Measurements from ENCODE around the gene QRICH1. TPM values are rescaled to one million over a fixed set of nuclear protein-coding genes. Genes with fewer than 3 reads are reported as not detected.

The QRICH1 gene
- polyA plus RNA-seq, 1 of the 3 experiments (the other 2 are of a cell fraction), result 58.5 TPM

DNA sequence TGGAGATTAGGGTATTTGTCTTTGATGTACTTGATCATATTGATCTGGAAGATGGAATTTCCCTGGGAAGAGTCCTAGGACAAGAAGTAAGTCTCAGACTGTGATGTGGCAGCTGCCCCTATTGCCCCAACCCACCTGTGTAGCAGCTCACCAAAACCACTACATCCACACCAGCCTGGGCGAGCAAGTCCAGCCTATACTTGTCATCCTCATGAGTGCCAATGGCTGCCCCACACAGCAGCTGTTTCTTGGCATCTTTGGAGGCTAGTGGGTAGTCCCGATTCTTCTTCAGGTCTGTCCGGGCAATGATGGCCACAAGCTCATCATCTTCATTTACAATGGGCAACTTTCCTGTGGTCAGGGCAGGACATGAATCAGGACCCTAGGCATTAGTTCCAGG lies 67.3 kb downstream of the QRICH1 start (continued):
- TF ChIP-seq, protein P1, sequence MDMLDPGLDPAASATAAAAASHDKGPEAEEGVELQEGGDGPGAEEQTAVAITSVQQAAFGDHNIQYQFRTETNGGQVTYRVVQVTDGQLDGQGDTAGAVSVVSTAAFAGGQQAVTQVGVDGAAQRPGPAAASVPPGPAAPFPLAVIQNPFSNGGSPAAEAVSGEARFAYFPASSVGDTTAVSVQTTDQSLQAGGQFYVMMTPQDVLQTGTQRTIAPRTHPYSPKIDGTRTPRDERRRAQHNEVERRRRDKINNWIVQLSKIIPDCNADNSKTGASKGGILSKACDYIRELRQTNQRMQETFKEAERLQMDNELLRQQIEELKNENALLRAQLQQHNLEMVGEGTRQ (IDR thresholded peaks at IDR 0.05; ENCODE audit: borderline replicate concordance, low read depth, low read length), result no peak
- no peak for TF ChIP-seq NRF1 (IDR thresholded peaks at IDR 0.05; ENCODE audit: low read depth, low read length)
- TF ChIP-seq TCF12 (IDR thresholded peaks at IDR 0.05), result no peak
- TF ChIP-seq MXI1 (IDR thresholded peaks at IDR 0.05; ENCODE audit: low read depth, low read length), result no peak
- TF ChIP-seq EP300 (IDR thresholded peaks at IDR 0.05; ENCODE audit: borderline replicate concordance in 1 of 2, low read depth in 1 of 2, low read length in 1 of 2), result no peak
- no peak for TF ChIP-seq SIN3A (IDR thresholded peaks at IDR 0.05; ENCODE audit: borderline replicate concordance, low read depth, low read length)
- no peak for TF ChIP-seq FOXJ3 (CRISPR knock-in tag; IDR thresholded peaks at IDR 0.05)
- TF ChIP-seq RCOR1 (IDR thresholded peaks at IDR 0.05; ENCODE audit: low read length), result no peak
- no peak for TF ChIP-seq ELF1 (IDR thresholded peaks at IDR 0.05)
- TF ChIP-seq GABPA (IDR thresholded peaks at IDR 0.05; ENCODE audit: low read depth), result no peak
- TF ChIP-seq POLR2AphosphoS5 (IDR thresholded peaks at IDR 0.05; ENCODE audit: low read depth, low read length), result no peak
- no peak for TF ChIP-seq TAF1 (IDR thresholded peaks at IDR 0.05; ENCODE audit: borderline replicate concordance, low read depth, low read length)

DNA sequence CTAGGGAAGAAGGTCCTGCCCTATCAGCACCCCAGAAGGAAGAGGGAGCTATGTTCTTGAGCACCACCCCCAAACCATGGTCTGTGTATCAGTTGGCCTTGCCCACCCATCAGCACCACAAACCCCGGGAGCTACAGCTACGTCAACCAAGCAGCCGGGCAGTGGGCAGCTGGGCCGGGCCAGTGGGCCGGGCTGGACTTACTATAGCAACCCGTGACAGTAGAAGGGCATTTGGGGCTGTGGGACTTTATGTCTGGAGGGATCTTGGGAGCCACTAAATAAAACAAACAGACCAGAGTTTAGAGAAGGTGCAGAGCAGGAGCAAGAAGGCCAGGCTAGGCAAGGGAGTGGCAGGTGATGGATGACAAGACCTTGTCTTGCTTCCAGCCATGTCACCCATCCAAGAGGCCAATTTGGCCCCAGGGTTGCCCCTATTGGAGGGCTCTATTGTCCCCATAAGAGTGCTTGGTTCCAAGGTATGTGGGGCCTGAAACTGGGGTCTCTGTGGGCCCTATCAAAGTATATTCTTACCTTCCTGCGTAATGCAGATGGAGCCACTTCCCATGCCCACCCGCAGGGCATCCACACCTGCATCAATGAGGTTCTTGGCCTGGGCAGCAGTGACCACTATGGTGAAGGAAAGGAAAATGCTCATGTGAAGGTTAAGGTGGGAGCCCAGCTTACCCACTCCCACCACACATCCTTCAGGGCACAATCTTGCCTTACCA lies 67.9 kb downstream of the QRICH1 start:
- no peak for DNase-seq
- no peak for TF ChIP-seq EP300 (IDR thresholded peaks at IDR 0.05; ENCODE audit: borderline replicate concordance in 1 of 2, low read depth in 1 of 2, low read length in 1 of 2)
- no peak for TF ChIP-seq SMC3 (IDR thresholded peaks at IDR 0.05; ENCODE audit: low read depth, low read length)
- TF ChIP-seq RFX5 (IDR thresholded peaks at IDR 0.05; ENCODE audit: low read length), result no peak
- TF ChIP-seq, protein P1 (IDR thresholded peaks at IDR 0.05; ENCODE audit: borderline replicate concordance, low read depth, low read length), result no peak
- no peak; the same call in 1 of the 2 replicates for TF ChIP-seq POLR2AphosphoS5 (IDR thresholded peaks at IDR 0.05; ENCODE audit: low read depth, low read length)
- TF ChIP-seq, protein P2, sequence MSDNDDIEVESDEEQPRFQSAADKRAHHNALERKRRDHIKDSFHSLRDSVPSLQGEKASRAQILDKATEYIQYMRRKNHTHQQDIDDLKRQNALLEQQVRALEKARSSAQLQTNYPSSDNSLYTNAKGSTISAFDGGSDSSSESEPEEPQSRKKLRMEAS (IDR thresholded peaks at IDR 0.05; ENCODE audit: low read depth), result no peak
- no peak for TF ChIP-seq TAF1 (IDR thresholded peaks at IDR 0.05; ENCODE audit: borderline replicate concordance, low read depth, low read length)
- TF ChIP-seq, protein P3, sequence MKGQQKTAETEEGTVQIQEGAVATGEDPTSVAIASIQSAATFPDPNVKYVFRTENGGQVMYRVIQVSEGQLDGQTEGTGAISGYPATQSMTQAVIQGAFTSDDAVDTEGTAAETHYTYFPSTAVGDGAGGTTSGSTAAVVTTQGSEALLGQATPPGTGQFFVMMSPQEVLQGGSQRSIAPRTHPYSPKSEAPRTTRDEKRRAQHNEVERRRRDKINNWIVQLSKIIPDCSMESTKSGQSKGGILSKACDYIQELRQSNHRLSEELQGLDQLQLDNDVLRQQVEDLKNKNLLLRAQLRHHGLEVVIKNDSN (IDR thresholded peaks at IDR 0.05; ENCODE audit: borderline replicate concordance, low read depth), result no peak
- no peak for TF ChIP-seq NRF1 (IDR thresholded peaks at IDR 0.05; ENCODE audit: low read depth, low read length)
- TF ChIP-seq GABPA (IDR thresholded peaks at IDR 0.05; ENCODE audit: low read depth), result no peak
- TF ChIP-seq, protein P4, sequence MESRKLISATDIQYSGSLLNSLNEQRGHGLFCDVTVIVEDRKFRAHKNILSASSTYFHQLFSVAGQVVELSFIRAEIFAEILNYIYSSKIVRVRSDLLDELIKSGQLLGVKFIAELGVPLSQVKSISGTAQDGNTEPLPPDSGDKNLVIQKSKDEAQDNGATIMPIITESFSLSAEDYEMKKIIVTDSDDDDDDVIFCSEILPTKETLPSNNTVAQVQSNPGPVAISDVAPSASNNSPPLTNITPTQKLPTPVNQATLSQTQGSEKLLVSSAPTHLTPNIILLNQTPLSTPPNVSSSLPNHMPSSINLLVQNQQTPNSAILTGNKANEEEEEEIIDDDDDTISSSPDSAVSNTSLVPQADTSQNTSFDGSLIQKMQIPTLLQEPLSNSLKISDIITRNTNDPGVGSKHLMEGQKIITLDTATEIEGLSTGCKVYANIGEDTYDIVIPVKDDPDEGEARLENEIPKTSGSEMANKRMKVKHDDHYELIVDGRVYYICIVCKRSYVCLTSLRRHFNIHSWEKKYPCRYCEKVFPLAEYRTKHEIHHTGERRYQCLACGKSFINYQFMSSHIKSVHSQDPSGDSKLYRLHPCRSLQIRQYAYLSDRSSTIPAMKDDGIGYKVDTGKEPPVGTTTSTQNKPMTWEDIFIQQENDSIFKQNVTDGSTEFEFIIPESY (IDR thresholded peaks at IDR 0.05; ENCODE audit: borderline replicate concordance, low read depth), result no peak
- TF ChIP-seq GATA2 (CRISPR knock-in tag; IDR thresholded peaks at IDR 0.05), result no peak
- TF ChIP-seq, protein P5, sequence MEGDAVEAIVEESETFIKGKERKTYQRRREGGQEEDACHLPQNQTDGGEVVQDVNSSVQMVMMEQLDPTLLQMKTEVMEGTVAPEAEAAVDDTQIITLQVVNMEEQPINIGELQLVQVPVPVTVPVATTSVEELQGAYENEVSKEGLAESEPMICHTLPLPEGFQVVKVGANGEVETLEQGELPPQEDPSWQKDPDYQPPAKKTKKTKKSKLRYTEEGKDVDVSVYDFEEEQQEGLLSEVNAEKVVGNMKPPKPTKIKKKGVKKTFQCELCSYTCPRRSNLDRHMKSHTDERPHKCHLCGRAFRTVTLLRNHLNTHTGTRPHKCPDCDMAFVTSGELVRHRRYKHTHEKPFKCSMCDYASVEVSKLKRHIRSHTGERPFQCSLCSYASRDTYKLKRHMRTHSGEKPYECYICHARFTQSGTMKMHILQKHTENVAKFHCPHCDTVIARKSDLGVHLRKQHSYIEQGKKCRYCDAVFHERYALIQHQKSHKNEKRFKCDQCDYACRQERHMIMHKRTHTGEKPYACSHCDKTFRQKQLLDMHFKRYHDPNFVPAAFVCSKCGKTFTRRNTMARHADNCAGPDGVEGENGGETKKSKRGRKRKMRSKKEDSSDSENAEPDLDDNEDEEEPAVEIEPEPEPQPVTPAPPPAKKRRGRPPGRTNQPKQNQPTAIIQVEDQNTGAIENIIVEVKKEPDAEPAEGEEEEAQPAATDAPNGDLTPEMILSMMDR (IDR thresholded peaks at IDR 0.05), result no peak
- no peak for TF ChIP-seq EZH2phosphoT487 (IDR thresholded peaks at IDR 0.05; ENCODE audit: borderline replicate concordance, low read depth)
- TF ChIP-seq RAD21 (IDR thresholded peaks at IDR 0.05; ENCODE audit: low read length), result no peak
- H3F3A ChIP-seq (replicated peaks; ENCODE audit: insufficient read depth), result peaks cover 49% of the 10 kb centered on the region
- H3K4me1 ChIP-seq (ENCODE audit: control insufficient read depth in 1 of 2, insufficient read depth in 2 of 2, low read depth in 1 of 2, low read length in 1 of 2), result peaks cover 10 to 41% of the 10 kb centered on the region in 2 experiments; a peak in 3 of 4 replicates
- no peak overlapping the region for H3K4me2 ChIP-seq
- ChIA-PET POLR2A (interaction anchor here (1.3 to 1.9 kb wide), 3 partner anchors 14 to 68 kb away, joined by 3 to 9 read pairs (median 6); partner anchors contain the start of genes QRICH1 and WDR6), CTCF (interaction anchor here (0.8 to 3.6 kb wide), 4 partner anchors 12 to 423 kb away, joined by 3 to 14 read pairs (median 5); partner anchors contain the start of gene WDR6)
- H2AFZ ChIP-seq (ENCODE audit: low read depth), result no peak overlapping the region
- H3K79me2 ChIP-seq (ENCODE audit: insufficient read depth), result peaks cover 72% of the 10 kb centered on the region
- H3K4me3 ChIP-seq (ENCODE audit: low read depth in 2 of 2, low read length in 1 of 2), result no peak overlapping the region
- H4K20me1 ChIP-seq (ENCODE audit: insufficient read depth), result no peaks in the 10 kb centered on the region
- H3K9me2 ChIP-seq, result no peaks in the 10 kb centered on the region
- H3K9ac ChIP-seq, result no peak overlapping the region
- H3K27ac ChIP-seq (ENCODE audit: low read depth in 2 of 2, low read length in 1 of 2), result no peak overlapping the region; a peak in 1 of 4 replicates
- no peaks in the 10 kb centered on the region for H3K9me3 ChIP-seq
- no peaks in the 10 kb centered on the region for H3K27me3 ChIP-seq (ENCODE audit: insufficient read depth)
- WGBS (ENCODE audit: low lambda C conversion rate), result 82% methylated on average over 3 of the region's 8 CpGs
- peaks cover 52 to 58% of the 10 kb centered on the region in 2 experiments for H3K36me3 ChIP-seq (replicated peaks in 1 of 2; ENCODE audit: control insufficient read depth in 1 of 2, insufficient read depth in 2 of 2, low read length in 1 of 2)

Measured in SK-N-SH (cell line).